Measurements from ENCODE around the gene AHCTF1.
A peak's percentile ranks its signal among the peaks of the same experiment; 100 is the strongest.
"Not testable (repeated sequence)": the region's sequence is repeated elsewhere in the genome, so short reads cannot be mapped to it uniquely, and the experiment has no call there.

Gene AHCTF1

GRCh38 chr1:246921481-246921880, 10.3 kb downstream of the AHCTF1 start:
- DNase-seq (ENCODE audit: low read depth), result peak; percentile 32

- no peak for DNase-seq (ENCODE audit: low read depth)
These were observed 11.8 kb downstream of the AHCTF1 start for GRCh38 chr1:246919902-246920301.

DNA sequence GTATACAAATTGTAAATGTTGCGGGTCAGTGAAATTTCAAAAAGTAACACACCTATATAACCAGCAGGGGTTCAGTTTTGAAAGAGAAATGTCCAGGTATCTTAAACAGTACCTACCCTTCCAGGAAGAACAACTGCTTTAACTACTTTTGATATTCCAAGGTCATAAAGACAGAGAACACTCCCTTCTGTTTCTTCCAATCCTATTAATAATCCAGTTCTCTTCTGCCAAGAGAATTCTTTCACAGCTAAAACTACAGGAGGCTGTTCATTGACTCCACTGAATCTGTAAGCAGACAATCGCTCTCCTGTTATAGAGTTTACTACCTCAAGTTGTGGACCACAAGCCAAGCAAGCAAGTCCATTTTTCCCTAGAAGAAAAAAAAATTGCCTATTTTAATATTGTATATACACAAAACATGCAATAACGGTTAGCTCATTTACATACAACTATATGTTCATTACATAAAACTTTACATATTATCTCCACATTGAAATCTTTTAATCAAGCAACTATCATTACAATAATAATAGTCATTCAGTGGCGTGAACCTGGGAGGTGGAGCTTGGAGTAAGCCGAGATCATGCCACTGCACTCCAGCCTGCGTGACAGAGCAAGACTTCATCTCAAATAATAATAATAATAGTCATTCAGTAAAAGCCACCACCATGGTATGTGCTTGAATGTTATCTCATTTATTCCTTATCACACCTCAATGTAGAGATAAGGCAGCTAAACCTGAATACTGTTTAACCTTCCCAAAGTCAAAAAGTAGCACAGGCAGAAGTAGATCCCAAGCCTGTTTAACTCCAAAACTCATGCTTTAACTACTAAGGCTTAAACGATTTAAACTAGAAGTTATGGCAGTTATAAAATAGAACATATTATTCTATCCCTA, 15.5 kb downstream of the AHCTF1 start:
- not testable (repeated sequence) for DNase-seq (ENCODE audit: low read depth)

DNA sequence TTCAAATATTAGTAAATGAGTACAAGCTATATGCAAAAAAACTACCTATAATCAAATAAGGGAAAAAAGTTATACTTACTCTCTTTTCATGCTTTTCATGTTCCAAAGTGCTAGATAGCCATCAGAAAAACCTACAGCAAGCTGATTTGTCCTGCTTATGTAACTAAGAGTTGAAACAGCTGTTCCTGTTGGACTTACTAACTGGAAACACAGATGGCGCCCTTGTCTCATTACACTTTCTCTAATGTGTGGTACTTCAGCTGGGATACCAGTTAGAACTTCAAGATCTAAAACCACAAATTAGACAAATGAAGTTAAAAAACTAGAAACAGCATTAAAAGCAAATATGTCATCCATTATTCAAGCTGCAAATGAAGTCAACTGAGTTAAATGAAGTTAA, 24.3 kb downstream of the AHCTF1 start:
- DNase-seq (ENCODE audit: low read depth), result peak; percentile 54

DNA sequence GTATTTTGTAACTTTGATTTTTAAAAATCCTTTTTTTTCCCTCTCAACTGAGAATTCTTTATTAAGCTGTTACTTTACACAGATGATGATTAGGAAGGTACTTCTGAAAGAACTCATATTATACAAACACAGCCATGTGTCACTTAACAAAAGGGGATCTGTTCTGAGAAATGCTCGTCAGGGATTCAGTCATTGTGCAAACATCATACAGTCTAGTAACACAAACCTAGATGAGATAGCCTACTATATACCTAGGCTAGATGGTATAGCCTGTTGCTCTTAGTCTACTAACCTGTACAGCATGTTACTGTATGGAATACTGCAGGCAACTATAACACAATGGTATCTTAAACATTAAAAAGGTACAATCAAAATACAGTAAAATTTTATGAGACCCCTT, 24.9 kb downstream of the AHCTF1 start:
- DNase-seq (ENCODE audit: low read depth), result no peak

DNA sequence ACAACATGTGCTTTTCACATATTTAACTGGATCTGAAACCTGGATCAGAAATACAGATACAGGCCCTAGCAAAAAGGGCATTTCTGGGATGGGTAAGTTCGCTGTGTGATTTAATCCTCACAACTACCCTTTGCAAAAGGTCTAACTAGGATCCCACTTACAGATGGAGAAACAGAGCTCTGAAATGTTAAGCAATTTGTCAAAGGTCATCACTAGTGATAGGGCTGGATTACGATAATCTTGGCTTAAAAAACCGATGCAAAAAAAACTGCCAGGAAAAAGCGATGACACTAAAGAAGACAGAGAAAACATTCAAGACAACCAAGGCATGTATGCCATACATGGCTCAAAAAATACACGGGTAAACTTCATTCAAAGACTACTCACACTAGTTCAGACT, 29.9 kb downstream of the AHCTF1 start:
- no peak for DNase-seq (ENCODE audit: low read depth)

GRCh38 chr1:246897302-246897701, 34.4 kb downstream of the AHCTF1 start:
- DNase-seq (ENCODE audit: low read depth), result no peak

DNA sequence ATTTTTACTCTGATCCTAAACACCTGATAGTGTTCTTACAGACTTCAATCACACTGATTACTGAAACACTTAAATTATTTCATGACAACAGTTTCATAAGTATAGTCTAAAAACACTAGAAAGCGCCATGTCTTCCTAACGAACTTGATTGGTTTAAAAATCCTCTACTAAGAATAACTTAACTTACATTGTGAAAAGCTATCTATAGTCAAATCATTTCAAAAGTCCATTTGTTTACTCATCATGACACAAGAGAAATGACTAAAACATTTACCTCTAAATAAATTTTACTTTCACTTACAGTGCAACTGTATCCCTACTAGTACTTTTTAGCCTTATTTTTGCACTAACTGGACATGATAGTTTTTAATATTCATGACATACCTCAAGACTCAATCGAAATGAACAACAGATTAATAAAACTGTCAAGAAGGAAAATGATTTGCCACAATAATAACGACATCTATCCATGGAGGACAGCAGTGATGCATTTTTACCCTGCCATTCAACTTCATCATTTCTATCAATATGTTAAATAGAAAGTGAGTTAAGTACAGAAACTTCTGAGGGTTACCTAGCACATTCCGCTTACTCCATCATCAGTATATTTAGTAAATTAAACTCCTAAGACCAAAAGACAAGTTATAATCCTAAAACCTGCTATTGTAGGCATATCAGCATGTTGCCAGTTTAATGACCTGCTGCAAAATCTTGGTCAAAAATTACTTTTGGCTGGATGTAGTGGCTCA, 38.4 kb downstream of the AHCTF1 start:
- no peak for DNase-seq (ENCODE audit: low read depth)

DNA sequence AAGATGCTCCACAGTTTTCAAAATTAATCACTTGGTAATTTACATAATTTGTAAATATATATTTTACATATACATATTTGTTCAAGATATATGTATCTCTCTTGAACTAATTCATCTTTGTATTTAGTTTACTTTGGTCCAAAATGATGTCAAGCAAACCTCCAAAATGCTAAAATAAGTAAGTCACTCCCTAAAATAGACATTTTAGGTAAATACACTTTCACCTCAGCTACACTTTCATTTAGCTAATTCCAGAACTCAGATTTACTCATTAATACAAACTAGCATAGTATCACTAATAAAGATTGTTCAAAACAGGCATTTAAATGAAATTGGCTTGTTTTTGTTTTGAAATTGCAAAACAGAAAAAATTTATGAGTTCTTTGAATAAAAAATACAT, 40.6 kb downstream of the AHCTF1 start:
- no peak for DNase-seq (ENCODE audit: low read depth)

DNA sequence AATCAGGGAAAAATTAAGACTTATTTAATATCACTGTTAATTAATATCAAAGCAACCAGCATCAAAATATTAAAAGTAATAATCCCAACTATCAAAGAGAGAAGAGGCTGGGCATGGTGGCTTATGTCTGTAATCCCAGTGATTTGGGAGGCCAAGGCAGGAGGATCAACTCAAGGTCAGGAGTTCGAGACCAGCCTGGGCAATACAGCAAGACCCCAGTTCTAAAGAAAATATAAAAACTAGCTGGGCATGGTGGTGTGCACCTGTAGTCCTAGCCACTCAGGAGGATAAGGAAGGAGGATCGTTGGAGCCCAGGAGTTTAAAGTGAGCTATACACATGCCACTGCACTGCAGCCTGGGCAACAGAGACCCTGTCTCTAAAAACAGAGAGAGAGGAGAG, 43.2 kb downstream of the AHCTF1 start:
- DNase-seq (ENCODE audit: low read depth), result no peak

DNA sequence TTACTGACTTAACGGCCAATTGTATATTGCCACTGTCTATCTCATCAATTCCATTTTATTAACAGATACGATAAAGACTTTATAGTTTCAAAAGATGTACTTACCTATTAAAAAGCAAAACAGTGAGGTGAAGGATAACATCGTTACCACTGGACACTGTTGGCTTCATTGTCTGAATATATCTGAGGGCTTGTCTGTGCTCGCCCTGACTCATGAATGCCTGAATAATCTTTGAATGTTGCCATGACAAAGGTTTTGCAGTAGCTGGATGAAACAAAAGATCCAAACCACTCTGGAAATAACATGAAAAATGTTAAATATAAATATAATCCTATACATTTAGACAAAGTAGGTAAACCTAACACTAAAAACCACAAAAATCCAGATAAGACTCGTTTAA, 46.4 kb downstream of the AHCTF1 start:
- not testable (repeated sequence) for DNase-seq (ENCODE audit: low read depth)

DNA sequence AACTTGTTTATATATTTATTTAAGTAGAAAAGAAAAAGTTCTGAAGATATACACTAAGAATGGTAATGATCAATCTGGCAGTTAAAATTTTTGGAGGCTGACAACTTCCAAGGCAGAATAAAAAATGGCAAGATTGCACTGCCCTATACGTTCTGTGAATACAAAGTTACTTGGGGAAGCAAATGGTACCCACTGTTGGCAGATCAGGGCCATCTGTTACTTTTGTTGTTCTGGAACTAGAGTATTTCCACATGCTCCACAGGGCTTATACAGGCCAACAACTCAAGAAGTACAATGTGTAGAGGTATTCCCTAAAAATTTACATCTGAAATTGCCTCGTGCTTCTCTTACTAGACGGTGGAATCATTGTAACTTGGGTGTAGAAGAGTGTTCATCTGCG, 53.2 kb downstream of the AHCTF1 start:
- DNase-seq (ENCODE audit: low read depth), result no peak

GRCh38 chr1:246876431-246876830, 55.3 kb downstream of the AHCTF1 start:
- no peak for DNase-seq (ENCODE audit: low read depth)

GRCh38 chr1:246875041-246876026, 56.4 kb downstream of the AHCTF1 start:
- peak; percentile 44 for DNase-seq (ENCODE audit: low read depth)

GRCh38 chr1:246865921-246866320, 65.8 kb downstream of the AHCTF1 start:
- DNase-seq (ENCODE audit: low read depth), result no peak

DNA sequence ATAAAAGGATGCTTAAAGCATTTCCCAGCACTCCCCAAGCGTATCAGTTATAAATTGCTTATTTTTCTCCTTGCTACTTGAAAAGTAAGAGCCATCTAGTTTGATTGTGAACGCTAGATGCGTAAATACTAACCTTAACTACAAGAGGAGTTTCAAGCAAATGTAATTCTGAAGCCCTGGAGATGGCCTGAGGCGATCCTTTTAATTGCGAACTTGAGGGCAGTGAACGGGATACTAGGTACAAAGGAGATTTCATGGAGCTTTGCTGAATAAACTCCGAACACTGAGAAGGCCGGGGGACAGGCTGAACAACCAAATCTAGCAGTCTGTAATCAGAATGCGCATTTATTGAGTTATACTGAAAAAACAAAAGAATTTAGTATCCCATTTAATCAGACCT, 68.0 kb downstream of the AHCTF1 start:
- not testable (repeated sequence) for DNase-seq (ENCODE audit: low read depth)

DNA sequence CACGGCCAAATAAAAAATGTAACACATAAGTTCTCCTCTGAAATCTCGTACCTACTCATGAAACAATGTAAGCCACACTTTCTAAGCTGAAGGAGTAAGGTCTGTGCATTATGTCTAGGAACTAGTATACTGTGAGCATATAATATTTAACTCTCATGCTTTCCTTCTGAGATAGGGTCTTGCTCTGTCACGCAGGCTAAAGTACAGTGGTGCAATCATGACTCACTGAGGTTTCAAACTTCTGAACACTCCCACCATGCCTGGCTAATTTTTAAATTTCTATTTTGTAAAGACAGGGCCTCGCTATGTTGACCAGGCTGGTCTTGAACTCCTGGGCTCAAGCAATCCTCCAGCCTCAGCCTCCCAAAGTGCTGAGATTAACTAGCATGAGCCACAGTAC, 71.3 kb downstream of the AHCTF1 start:
- DNase-seq (ENCODE audit: low read depth), result no peak

- no peak for DNase-seq (ENCODE audit: low read depth)
These were observed 75.4 kb downstream of the AHCTF1 start for GRCh38 chr1:246856371-246856770.

DNA sequence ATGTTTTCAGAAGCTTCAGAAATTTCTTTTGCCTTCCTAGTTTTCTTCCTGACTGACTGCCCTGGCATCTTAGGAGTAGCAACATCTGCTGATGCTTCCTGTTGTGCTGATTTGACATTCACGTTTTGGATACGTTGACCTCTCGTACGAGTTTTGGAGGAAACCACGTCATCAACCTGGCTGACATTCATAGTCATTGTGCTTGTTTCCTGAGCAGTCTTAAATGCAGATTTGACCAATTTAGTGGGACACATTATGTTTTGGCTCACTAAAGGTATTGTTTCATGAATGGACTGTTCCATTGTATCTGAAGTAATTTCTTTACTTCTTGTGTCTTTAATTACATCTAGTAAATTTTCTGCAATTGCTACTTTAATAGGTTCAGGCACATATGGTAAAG, 81.1 kb downstream of the AHCTF1 start:
- not testable (repeated sequence) for DNase-seq (ENCODE audit: low read depth)

DNA sequence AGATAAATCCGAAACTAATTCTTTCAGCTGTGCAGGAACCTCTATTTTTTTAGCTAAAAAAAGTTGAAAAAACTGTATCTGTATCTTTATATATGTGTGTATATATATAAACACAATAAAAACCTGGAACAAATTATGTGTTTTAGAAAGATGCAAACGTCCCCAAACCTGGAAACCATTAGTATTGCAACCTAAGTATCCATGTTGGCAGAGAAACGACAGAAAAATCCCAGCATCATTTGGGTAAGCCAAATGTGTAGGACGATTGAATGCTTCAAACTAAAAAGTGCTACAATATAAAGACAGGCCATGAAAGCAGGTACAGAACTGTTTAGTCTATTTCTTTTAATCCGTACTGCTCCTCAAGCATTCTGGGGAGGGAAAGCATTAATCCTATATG, 87.9 kb downstream of the AHCTF1 start:
- DNase-seq (ENCODE audit: low read depth), result no peak

DNA sequence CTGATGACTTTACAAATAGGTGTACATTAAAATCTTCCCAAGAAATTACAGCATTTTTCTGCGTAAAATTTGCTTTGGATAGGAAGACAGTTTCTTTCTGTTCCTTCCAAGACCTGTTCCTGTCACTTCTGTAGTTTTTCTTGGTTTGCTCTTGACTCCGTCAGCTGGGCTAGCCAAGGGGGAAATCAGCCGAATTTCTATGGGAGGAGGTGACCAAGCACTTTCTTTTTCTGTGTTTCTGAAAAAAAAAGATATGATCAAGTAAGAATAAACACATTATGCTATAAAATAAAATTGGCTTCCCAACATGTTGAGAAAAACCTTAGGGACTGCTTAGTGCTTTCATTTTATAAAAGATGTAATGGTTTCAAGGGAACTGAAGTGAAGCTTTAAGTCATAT, 91.0 kb downstream of the AHCTF1 start:
- DNase-seq (ENCODE audit: low read depth), result not testable (repeated sequence)

DNA sequence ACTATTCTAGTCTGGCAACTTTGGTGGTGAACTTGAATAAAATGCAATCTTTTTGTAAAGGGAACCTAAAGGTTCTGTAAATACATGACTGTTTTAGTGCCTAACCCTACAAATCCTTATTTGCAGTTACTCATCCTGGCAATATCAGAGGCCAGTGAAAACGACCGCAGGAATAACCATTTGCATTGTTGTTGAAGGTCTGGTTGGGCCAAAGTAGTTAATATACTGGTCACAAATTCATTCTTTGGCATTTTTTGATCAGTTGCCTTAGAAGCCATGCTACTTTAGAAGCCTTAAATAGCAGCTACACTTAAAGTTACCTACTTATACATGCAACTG, 93.7 kb downstream of the AHCTF1 start:
- no peak for DNase-seq (ENCODE audit: low read depth)

Measured in stromal cell of bone marrow (primary cell).